ENCODE measurements around the gene RGS6.

The RGS6 gene

GRCh38 chr14:72089625-72090024 lies 157.4 kb downstream of the RGS6 start:
- DNase-seq = no peak

DNA sequence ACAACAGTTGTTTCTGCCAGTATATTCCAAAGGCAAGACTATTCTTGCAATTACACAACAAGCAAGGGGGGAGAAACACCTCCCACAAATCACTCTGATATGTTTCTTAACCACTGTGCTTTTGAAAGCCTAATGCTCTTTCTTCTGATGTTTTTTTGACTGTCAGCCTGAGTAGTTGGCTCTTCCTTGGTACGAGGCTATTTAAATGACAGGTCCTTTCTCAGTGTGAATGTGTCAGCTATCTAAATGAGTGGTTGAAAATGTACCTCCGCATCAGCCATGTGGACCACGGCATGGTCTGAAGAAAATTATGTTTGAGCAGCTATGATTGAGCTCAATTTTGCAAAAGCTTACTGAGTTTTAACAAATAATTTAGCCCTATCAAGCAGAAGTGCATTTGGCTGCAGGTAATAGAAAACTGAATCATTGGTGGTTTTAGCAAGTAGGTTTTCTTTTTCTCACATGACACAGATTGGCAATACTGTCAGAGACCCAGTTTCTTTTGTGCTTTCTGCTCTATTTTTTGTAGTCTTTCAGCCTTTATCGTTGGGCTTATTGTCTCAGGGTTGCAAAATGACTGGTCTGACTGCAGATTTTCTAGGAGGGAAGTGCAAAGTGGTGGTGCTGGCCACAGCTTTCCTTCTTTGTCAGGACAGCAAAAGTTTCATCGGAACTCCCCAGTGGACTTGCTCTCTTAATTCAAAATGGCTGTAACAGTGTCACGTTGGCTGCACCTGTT lies 162.8 kb downstream of the RGS6 start:
- no peak for DNase-seq

GRCh38 chr14:72097173-72097783 lies 165.0 kb downstream of the RGS6 start:
- DNase-seq = no peak

DNA sequence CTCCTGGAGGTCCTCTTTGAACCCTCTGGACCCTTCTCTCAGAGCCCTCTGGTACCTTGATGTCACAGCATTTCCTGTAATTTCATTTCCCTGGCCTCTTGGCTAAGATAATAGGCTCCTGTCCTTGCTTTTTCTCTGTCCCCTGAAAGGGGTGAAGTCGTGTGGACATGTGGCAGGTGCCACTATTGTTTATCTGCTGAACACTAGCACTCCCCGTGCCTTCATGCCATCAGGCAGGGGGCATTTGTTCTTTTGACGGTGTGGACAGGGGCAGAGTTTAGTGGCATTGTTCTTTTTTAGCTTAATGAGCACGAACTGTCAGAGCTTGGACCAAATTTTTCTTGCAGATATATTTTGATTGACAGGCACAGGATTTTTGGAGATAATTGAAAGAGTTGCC lies 166.0 kb downstream of the RGS6 start:
- no peak for DNase-seq

GRCh38 chr14:72099566-72099965 lies 167.3 kb downstream of the RGS6 start:
- no peak for DNase-seq

DNA sequence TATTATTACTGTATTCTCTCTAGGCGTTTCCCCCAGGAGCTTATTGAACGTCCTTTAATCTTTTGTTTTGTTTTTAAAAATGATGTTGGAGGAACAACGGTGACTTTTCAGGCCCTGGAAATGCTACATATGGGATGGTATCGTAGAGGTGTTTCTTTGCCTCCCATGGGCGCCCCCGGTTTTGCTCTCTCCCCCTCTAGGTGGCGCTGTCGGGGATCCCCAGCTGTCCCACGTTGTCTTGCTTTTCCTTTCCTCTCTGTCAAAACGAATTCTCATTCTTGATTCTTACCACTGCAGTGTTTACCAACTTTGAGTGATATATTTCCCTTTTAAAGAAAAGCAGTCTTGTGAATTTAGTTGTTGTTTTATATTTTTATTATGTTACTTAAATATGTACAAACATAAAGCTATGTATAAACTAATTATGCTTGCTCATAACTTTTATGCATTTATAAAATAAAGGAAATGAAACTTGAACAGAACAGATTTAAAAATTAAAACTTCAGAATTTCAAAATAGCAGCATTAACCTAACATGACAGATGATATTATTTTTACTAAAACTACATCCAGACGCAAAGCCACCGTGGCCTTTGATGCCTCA lies 171.9 kb downstream of the RGS6 start:
- no peak for DNase-seq

- no peak for DNase-seq
Measured at GRCh38 chr14:72111911-72112310, 179.7 kb downstream of the RGS6 start.

- DNase-seq = no peak
Measured at GRCh38 chr14:72118841-72119240, 186.6 kb downstream of the RGS6 start.

DNA sequence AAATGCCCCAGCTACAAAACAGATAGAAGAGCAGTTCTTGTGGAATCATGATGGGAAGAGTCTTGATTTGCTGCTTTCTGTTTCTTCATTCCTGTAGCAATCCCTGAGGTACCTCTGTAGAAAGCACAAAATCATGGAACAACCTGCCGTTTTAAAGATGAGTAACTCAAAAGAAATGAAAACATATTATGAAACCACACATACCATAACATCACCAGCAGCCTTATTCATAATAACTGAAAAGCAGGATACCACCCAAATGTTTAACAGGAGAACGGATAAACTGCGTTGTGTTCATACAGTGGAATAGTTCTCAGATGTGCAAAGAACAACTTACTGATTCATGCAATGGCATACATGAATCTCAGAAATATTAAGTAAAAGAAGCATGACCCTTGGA lies 188.1 kb downstream of the RGS6 start:
- no peak for DNase-seq

- no peak for DNase-seq
Measured at GRCh38 chr14:72123755-72124154, 191.5 kb downstream of the RGS6 start.

DNA sequence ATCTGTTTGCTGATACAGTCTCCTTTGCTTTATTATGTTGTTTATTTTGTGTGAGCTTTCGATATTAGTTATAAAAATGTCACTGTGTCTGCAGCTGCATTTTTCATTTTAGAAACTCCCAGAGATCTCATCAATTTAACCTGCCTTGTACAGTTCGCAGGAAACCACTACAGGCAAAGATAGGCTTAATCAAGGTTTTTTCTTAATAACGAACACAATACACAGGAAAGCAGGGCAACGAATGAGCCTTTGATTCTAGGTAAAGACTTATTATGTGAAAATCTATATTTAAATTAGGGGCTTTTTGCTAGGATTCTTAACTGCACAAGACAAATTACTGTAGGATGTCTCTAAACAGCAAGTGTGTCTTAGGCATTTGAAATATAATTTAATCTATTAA lies 191.9 kb downstream of the RGS6 start:
- no peak for DNase-seq

- no peak for DNase-seq
Measured at GRCh38 chr14:72126091-72126490, 193.9 kb downstream of the RGS6 start.

GRCh38 chr14:72126561-72126960 lies 194.3 kb downstream of the RGS6 start:
- DNase-seq = no peak

DNA sequence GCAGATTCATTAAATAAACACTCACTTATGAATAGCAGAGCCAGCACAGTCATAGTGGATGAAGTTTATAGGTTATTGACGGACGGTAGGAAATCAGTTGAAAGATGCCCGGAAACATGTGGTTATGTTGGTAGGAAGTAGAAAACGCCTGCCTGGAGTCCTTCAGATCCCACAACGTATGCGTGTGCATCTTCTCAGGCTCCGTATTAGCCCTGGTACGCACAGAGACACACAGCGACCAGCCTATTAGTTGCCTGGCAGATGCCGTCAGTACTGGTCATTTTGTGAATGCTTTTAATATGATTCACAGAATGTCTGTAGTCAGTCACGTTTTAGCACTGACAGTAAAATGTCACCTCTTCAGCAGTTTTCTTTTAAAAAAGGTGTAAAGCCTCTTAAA lies 196.4 kb downstream of the RGS6 start:
- no peak for DNase-seq

- no peak for DNase-seq
Measured at GRCh38 chr14:72129291-72129690, 197.1 kb downstream of the RGS6 start.

- DNase-seq = no peak
Measured at GRCh38 chr14:72141084-72141483, 208.9 kb downstream of the RGS6 start.

DNA sequence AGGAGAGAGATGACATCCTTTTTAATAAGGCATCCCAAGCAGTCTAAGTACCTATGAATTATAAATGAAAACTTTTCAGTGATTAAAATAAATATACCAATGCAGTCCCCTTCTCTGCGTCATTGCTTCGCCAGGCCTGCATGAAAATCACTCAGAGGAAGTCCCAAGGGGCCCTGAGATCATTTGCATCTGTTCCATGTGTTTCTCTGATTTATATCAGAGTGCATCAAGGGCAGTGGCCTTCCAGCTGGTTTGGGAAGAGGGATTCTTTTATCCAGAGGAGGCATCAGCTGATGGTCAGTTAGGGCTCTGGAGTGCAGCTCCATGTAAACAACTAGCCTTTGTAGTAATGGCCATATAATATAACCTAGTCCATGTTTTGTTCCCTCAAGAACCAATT lies 210.1 kb downstream of the RGS6 start:
- no peak for DNase-seq

DNA sequence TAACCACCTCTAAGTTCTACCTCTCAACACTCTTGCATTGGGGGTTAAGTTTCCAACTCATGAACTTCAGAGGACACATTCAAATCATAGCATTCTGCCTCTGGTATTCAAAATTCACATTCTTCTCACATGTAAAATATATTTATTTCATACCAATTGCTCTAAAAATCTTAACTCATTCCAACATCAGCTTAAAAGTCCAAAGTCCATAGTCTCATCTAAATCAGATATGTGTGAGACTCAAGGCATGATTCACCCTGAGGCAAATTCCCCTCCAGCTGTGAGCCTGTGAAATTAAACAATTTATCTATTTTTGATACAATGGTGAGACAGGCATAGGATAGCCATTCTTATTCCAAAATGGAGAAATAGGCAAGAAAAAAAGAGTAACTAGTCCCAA lies 214.0 kb downstream of the RGS6 start:
- no peak for DNase-seq

DNA sequence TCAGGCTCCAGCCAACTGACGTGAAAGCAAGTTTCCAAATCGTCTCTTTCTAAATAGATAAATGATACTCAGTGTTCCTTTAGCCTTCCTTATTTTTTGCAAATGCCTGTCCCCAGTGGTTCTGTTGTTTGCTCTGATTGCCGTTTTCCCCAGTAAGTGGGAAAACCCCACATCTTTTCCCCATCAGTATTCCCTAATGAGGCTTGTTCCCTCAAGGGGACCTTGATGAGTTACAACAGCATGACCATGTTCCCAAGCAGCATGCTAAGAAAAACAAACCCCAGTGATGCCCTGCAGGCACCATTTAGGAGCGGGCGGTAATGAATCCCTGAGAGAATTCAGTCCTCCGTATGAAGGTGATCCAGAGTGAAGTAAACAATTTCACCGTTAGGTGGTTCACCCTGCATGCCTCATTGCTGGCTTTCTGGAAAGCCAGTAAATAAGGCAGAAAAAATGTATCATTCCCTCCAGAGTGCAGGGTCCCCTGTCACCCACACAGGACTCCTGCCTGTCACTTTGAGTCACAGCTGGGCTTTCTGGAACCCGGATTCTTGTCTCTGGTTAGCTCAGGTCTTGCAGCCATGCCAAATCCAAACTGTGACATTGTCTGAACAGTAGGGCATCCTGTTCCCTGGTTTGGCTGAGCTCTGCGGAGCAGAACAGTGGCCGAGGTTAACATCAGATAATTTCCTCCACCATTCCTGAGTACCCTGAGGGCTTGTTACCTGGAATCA lies 222.6 kb downstream of the RGS6 start:
- no peak for DNase-seq

DNA sequence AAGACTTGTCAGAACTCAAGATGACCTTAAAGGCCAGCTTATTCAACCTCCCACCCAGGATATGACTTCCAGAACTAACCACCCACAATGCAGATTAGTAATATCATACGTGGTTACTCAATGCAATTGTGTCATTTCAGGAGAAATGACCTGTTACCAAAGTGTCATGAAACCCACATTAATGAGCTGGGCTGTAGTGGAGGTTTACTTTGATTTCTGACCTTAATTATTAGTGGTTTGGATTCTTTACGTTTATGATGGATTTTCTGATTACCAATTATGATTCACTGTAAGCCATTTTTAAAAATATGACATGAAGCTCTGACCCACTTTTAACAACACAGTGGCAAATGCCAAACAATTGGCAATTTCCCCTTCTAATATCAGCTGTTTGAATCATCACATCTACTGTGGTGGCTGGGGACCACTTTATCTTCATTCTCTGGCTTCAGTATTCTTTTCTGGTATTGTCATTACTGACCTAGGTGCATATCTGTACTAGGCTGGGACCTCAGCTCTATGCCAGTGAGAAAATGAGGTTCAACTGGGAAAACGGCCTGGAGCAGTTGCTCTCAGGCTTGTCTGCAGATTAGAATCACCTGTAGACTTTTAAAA lies 223.3 kb downstream of the RGS6 start:
- no peak for DNase-seq

DNA sequence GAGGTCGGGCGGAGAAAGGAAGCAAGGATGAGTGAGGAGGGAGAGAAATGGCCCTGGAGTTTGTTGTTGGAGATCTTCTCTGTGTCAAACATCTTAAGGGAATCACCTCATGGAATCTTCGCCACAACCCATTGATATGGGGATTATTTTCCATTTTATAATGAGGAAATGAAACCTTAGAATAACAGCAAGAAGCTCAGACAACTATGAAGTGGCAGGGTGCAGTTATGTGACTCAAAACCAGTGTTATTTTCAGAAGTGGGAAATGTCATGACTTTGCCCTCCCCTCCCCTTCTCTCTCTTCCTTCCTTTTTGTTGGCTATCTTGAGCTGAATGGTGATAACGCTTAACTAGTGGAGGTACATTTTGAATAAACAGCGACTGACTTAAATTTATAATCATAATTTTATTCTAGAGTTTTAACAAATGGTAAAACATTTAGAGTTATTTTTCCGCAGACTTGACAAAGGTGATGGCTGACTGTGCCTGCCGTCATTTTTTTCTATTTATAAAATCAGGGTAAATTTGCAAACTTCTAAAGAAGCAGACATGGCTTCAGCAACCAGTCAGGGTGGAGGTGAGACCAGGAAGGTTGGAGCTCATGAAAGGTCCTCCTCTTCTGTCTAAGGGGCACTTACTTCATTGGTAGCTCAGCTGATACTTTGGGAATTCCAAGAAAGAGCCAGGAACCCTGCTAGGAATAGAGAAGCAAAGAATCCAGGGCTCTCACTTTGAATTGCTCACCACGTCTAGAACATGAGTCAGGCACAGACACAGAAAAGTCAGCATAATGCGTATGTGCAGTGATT lies 232.4 kb downstream of the RGS6 start:
- no peak for DNase-seq

GRCh38 chr14:72165229-72165698 lies 233.0 kb downstream of the RGS6 start:
- DNase-seq = no peak

Measured in NCI-H146 (cell line).